AG09309 (cell line): ENCODE data around the gene ARMH1.

Experiments used
- DNase-seq: peaks from one replicate; pipeline ENCODE4 v3.0.0-alpha.2; 2010; ENCODE audit warnings: low read depth
- H3K4me3 ChIP-seq: 2 replicates; pipeline ENCODE4 v1.5.1; 2011; ENCODE audit warnings: mild to moderate bottlenecking, low read depth, low read length, moderate library complexity; ENCODE audit not compliant: control insufficient read depth
- CTCF ChIP-seq: IDR thresholded peaks from 2 replicates; pipeline ENCODE4 v1.5.1; 2011; ENCODE audit warnings: mild to moderate bottlenecking, low read depth, low read length, inconsistent platforms; ENCODE audit not compliant: insufficient read depth, control insufficient read depth; ENCODE audit errors: missing control alignments

The ARMH1 gene

GRCh38 chr1:44739307-44740178 lies 65.0 kb downstream of the ARMH1 start, which contains the start of gene KIF2C:
Gene KIF2C, plus strand, starts transcription at chr1:44739837. Its CDS starts 96 bp downstream, at chr1:44739933.
- no peak for TF ChIP-seq CTCF
- peak; percentile 87 for DNase-seq
- H3K4me3 ChIP-seq = peak within 1 kb of the TSS; percentile 50

GRCh38 chr1:44740179-44740617 lies 65.7 kb downstream of the ARMH1 start:
- no peak for DNase-seq
- no peak for TF ChIP-seq CTCF
- H3K4me3 ChIP-seq = peak overlapping the region; percentile 50

- no peak for DNase-seq
- H3K4me3 ChIP-seq = no peak overlapping the region
- no peak for TF ChIP-seq CTCF
Observed at GRCh38 chr1:44743211-44743610, 68.7 kb downstream of the ARMH1 start.

GRCh38 chr1:44747878-44748277 lies 73.4 kb downstream of the ARMH1 start:
- TF ChIP-seq CTCF = no peak

GRCh38 chr1:44757420-44757819 lies 82.9 kb downstream of the ARMH1 start:
- DNase-seq = no peak
- no peak overlapping the region for H3K4me3 ChIP-seq
- no peak for TF ChIP-seq CTCF

More at GRCh38 chr1:44747878-44748277, 73.4 kb downstream of the ARMH1 start:
- H3K4me3 ChIP-seq = no peak overlapping the region
- no peak for DNase-seq

- DNase-seq = no peak
- no peak for TF ChIP-seq CTCF
- no peak overlapping the region for H3K4me3 ChIP-seq
Observed at GRCh38 chr1:44759077-44759476, 84.6 kb downstream of the ARMH1 start.
